SK-N-MC (cell line): ENCODE measurements around the gene ZNF79.

Experiments used
- EZH2 ChIP-seq: fragments of 200-600 bp; sonication (generic); IDR thresholded peaks from one replicate; pipeline ENCODE4 v1.6.1; 2017; ENCODE audit warnings: antibody characterized with exemption
- FOXP2 ChIP-seq: optimal IDR thresholded peaks from 2 replicates; pipeline ENCODE3; 2011; ENCODE audit warnings: mild to moderate bottlenecking, moderate library complexity; ENCODE audit not compliant: insufficient read depth; ENCODE audit errors: extremely low read length, control extremely low read depth
- POLR2AphosphoS5 ChIP-seq: IDR thresholded peaks from 2 replicates; pipeline ENCODE4 v1.6.1; 2012; ENCODE audit warnings: mild to moderate bottlenecking, low read depth, low read length, borderline replicate concordance

GRCh38 chr9:127423476-127423933 lies 677 bp upstream of the ZNF79 start:
- TF ChIP-seq POLR2AphosphoS5 (no peak), EZH2 (no peak), FOXP2 (no peak)
